ENCODE measurements around the gene SPEG.

The SPEG gene

DNA sequence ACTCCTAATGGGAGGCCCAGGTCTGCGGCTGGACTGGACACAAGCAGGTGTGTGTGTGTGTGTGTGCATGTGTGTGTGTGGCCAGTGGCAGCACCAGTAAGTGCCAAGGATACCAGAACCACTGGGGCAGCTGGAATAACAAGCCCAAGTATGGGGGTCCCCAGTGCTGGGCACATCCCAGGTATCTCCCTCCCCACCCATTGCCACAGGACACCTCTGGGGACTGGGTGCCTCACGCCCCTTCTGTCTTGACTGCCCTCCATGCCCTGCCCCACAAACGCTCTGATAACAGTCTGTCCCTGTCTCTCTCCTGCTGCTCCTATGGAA lies 9.0 kb downstream of the SPEG start:
- no peak for DNase-seq

DNA sequence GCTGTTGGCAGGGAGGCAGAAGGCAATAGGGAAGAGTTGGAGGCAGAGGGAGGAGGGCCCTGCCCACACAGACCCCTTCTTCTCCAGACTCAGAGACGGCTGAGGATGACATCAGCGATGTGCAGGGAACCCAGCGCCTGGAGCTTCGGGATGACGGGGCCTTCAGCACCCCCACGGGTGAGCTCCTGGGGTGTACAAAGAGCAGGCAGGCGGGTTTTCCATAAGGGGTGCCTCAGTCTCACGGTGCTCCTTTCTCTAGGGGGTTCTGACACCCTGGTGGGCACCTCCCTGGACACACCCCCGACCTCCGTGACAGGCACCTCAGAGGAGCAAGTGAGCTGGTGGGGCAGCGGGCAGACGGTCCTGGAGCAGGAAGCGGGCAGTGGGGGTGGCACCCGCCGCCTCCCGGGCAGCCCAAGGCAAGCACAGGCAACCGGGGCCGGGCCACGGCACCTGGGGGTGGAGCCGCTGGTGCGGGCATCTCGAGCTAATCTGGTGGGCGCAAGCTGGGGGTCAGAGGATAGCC lies 10.0 kb downstream of the SPEG start:
- no peak for DNase-seq

DNA sequence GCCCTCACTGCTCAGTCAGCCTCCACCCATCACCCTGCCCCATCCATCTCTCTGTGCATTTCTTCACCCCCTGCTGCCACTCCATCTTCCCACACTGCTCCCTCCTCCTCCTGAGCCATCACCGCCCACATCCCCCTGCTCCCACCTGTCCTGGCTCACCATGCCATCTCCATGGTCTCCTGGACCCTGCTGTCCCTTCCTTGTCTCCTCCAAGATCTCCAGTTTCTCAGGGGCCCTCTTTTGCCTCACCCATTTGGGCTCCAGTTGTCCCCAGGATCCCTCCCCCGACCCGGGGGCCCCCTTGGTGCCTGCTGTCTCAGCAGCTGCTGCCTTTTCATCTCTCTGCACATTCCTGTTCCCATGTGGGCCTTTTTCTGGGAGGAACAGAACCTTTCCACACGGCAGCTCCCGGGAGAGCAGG lies 10.6 kb downstream of the SPEG start:
- DNase-seq: no peak

DNA sequence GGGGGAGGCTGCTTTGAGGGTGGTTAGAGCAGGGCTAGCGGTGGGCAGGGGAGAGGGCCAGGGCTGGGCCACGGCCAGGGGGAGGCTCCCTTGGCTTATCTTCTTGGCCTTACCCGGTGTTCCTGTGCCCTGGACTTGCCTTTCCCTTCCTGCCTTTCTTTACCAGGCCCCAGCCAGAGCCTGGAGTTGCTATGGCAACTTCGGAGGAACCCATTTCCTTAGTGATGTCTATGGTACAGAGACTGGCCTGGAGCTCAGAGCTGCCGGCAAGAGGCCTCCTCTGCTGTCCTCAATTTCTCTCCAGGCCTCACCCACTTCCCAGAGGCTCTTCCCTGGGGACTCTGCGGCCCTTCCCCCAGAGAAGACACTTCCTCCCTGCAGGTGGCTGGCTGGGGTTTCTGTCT lies 11.5 kb downstream of the SPEG start:
- DNase-seq: peak in 6 of 14 donors; percentile 5 to 69 (median 18)

DNA sequence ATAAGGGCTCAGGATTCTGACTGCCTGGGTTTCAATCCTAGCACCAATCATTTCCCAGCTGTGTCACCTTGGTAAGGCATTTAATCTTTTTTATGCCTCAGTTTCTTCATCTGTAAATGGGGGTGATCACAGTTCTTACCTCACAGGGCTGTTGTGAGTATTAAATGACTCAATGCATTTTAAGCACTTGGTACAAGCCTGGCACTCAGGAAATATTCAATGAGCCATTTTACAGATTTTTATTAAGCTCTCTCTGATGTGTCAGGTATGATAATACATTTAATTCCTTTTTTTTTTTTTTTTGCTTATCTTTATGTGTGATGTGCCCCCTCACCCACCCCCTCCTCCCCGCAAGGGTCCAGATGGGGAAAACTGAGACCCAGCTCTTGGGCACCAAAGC lies 12.0 kb downstream of the SPEG start:
- no peak for DNase-seq

DNA sequence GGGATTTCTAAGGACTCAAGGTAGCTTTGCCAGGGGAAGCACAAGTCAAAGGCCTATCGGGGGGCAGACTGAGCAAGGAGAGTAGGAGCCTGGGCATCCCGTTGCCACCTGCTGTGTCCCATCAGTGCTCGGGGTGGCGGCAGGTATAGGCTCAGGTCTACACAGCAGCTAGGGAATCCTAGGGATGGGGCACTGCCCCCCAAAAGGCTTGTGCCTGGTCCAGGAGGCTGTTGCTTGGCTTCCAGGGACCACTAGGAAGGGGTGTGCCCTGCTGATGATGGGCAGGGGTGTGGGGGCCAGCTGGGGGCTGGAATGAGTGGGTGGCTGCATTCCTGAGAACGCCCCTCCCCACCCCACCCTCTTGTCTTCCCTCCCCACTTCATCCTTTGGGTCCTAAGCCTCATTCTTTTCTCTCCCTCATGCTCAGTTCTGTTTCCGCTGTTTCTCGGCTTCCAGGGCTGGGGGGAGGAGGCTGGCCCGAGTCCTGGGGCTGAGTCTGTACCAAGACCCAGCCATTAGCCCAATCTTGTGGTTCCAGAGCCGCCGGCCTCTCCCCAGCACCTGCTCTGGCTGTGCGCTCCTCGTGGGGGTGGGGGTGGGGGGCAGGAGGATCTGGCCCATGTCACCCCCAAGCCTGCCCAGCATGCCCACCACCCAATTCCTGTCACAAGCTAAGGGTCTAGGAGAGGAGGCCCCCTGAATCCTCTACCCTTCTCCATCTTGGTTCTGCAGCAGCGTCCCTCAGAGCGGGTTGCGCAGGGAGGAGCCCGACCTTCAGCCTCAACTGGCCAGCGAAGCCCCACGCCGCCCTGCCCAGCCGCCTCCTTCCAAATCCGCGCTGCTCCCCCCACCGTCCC lies 12.8 kb downstream of the SPEG start:
- DNase-seq: peak in 4 of 14 donors; percentile 6 to 48 (median 10)

DNA sequence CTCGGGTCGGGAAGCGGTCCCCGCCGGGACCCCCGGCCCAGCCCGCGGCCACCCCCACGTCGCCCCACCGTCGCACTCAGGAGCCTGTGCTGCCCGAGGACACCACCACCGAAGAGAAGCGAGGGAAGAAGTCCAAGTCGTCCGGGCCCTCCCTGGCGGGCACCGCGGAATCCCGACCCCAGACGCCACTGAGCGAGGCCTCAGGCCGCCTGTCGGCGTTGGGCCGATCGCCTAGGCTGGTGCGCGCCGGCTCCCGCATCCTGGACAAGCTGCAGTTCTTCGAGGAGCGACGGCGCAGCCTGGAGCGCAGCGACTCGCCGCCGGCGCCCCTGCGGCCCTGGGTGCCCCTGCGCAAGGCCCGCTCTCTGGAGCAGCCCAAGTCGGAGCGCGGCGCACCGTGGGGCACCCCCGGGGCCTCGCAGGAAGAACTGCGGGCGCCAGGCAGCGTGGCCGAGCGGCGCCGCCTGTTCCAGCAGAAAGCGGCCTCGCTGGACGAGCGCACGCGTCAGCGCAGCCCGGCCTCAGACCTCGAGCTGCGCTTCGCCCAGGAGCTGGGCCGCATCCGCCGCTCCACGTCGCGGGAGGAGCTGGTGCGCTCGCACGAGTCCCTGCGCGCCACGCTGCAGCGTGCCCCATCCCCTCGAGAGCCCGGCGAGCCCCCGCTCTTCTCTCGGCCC lies 13.6 kb downstream of the SPEG start:
- DNase-seq: no peak

DNA sequence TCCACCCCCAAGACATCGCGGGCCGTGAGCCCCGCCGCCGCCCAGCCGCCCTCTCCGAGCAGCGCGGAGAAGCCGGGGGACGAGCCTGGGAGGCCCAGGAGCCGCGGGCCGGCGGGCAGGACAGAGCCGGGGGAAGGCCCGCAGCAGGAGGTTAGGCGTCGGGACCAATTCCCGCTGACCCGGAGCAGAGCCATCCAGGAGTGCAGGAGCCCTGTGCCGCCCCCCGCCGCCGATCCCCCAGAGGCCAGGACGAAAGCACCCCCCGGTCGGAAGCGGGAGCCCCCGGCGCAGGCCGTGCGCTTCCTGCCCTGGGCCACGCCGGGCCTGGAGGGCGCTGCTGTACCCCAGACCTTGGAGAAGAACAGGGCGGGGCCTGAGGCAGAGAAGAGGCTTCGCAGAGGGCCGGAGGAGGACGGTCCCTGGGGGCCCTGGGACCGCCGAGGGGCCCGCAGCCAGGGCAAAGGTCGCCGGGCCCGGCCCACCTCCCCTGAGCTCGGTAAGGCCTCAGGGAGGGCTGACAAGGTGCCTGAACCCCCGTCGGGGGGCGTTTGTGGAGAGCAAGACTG lies 14.2 kb downstream of the SPEG start:
- no peak for DNase-seq

DNA sequence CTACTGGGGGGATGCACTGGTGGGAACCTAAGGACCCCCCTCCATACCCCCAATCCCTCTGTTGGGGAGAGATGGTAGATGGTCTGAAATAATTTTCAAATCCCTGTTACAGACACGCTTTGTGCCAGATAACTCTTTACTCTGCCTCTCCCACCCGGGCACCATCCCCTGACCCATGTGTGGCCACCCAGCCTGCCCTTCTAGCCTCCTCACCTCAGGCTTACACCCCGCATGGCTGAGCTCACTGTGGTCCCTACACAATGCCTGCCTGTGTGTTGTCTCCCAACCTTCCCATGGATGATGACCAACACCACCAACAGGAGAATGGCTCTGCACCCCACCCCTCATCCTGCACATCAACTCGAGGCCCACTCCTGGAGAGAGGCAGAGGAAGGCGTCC lies 15.0 kb downstream of the SPEG start:
- DNase-seq: no peak

DNA sequence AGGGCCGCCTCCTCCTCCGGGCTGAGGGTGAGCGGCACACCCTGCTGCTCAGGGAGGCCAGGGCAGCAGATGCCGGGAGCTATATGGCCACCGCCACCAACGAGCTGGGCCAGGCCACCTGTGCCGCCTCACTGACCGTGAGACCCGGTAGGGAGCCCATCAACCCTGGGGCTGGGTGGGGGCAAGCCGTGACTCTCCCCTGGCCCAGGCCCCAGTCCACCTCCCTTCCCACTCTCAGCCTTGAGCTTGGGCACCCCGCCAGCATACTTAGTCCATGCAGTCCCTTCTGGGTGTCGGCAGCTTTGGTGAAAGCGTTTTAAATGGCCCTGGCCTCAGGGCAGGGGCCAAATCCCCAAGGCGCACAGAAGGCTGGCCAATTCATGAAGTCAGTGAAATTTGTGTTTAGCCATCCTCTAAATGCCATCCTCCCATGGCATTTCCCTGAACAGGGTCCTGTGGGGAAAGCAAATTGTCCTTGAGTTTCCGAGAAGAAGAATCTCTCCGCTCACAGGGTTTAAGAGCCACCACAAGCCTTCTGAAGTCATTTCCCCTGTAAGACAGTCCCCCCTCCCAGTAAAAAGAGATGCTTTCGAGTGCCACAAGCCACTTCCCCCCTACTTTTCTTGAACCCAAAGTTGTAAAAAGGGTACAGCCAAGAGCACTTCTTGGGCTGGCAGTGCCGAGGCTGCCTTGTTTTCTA lies 17.2 kb downstream of the SPEG start:
- DNase-seq: peak in 9 of 14 donors; percentile 14 to 78 (median 47)

DNA sequence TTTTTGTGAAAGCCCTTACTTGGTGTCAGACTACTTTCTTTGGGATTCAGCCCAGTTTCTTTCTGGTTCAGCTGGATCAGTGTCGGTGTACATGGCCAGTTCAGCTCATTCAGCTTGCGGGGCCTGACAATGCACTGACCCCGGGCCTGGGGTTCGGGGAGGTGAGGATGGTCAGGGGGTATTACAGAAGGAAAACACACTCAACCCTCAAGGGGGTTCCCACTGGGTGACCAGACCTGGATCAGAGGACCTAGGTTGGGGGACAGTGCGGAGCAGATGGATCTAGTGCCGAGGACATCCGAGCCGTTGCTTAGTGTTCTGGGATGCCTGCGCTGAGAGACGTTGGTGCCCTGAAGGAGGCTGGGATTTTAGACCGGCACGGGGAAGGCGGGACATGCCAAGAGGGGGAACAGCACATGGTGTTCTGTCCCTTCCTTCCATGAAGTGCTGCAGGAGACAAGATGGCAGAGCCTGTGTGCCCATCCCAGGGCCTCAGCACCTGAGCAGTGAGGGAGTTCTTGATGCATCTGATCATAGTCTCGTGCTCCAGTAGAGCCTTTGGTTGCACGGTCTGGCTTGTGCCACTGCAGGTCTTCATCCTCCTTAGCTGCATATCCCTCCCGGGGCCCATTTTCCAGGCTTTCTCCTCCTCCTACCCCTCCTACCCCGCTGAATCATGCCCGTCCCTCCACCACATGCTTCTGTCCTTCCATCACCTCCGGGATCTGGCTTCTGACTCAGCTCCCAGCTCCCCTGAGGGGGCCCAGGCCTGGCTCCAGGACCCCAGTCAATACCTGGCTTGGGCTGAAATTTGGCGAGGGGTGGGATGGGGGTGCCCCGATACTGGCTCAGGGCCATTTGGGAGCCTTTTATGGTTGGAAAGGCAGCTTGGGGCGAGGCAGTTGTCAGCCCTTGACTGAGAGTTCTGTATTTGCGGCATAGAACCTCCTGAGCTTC lies 18.0 kb downstream of the SPEG start:
- peak in 10 of 14 donors; percentile 9 to 88 (median 50) for DNase-seq

DNA sequence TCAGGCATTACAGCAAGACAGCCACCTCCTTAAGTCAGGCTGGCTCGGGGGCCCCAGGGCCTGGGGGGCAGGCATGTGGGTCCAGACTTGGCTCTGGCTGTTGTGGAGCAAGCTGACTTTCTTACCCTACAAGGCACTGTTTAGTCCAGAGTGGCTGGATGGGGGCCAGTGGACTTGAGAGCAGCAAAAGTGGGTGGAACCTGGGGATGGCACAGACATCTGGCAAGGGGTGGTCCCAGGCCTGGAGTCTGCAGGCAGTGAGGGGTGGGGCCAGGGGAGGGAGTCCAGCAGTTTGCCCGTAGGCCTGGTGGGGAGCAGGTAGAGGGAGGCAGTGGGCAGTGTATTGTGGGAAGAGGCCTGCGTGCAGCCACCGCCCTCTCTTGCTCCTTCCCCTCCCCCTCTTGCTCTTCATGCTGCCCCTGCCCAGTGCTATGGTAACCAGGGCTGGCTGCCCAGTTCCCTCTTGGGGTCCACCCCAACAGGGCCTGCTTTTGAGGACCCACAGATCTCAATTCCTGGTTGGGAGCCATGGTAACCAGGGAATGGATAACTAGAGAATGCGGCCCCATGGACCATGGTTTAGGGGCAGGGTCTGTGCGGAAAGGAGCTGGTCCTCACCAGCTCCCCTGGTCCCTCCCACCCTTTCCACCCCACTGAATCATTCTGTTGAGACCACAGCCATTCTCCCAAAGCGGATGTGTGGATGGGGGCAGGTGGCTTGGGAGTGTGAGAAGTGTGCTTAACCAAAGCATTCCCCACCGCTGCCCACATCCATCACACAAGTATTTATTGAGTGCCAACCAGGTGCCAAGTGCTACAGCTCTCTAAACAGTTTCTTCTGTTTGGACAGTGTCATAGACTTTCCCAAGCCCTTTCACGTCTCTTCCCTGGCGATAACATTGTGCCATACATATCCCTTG lies 19.3 kb downstream of the SPEG start:
- DNase-seq: peak in 7 of 14 donors; percentile 19 to 74 (median 33)

DNA sequence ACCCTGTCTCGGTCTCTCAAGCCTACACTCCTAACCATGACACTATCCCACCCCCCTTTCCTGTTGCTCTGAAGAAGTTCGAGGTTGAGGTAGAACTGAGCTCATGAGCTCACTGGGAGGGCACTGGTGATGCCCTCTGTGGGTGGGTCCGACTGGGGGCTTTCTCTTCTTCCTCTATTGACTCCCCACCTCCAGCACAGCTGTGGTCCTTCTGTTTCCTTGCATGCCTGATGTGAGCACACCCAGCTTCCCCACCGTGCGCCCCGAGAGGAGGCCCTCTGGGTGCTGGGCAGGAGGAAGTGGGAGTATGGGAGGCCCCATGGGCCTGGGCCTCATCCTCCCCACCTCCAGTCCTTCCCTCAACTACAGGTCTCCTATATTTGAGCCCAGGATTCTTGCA lies 20.9 kb downstream of the SPEG start:
- no peak for DNase-seq

DNA sequence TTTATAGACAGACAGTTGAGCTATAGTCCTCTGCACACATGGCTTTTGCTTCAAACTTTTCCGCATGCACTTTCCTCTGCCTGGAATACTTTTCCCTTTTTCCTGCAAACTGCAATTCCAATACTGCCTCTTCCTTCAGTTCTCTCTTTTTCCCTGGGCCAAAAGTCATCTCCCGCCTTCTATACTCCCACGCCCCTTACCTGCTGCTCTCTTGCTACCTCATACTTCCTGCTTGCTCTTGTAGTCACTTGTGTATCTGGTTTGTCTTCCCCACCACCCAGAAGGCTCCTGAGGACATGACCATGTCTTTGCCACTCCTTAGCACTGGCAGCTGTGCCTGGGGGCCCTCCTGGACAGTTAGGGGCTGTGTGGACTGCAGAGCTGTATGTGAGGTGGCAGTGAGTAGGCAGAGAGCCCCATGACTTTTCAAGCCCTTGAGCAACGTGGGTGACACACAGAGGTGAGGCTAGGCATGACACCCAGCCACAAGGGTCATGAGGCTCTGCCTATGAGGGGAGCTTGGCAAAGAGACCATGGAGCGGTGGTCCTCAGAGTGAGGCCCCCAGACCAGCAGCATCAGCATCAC lies 23.2 kb downstream of the SPEG start:
- DNase-seq: no peak

DNA sequence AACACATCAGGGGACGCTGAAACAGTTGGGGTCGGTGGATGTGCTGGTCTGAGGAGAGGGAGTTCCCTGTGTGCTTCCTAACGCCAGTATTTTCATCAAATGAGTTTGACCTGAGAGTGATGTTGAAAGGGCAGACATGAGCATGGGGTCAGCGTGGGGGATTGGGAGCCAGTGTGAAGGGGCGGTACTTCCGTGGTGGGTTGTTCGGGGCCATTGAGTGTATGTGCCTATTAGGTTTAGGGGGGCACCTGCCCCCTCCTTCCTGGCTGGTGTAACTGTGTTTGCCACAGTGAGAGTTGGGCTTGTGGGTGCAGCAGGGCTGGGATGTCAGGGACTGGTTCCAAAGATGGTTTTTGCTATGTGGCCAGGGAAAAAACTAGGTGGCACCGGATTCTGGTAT lies 24.4 kb downstream of the SPEG start:
- DNase-seq: no peak

DNA sequence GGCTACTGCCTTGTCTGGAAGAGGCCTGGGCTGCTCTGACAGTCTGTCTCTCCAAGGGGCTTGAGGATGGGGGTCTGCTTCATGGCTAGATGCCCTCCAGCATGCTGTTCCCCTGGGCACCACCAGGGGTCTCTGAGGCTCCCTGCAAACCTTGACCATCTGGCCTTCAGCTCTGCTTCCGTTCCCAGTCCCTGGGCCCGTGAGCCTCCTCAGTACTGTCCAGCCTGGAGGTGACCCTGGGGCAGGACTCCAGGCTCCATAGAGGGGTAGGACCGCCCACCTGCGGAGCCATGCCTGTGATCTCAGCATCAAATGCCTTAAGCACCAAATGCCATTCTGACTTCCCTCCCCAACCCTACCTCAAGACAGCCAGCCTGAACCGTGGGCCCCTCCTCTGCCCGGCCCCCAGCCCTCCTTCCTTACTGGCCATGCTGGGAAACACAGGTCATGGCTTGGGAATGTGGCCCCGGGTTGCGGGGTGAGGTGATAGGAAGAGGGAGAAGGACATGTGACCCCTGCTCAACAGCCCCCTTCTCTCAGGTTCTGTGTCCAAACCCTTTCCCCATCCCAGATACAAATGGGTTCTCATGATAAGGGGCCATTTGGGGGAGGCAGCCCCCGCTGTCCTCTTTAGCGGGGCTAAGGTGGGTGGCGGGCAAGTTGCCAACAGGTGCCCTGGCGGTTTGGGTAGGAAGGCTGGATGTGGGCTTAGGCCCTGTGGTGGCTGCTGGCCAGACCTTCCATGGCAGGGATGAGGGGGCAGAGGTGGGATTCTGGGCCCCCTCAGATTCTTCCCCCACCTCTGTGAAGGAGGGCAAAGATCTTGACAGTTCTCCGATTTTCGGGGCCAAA lies 25.0 kb downstream of the SPEG start:
- DNase-seq: peak in 6 of 14 donors; percentile 3 to 32 (median 22)

DNA sequence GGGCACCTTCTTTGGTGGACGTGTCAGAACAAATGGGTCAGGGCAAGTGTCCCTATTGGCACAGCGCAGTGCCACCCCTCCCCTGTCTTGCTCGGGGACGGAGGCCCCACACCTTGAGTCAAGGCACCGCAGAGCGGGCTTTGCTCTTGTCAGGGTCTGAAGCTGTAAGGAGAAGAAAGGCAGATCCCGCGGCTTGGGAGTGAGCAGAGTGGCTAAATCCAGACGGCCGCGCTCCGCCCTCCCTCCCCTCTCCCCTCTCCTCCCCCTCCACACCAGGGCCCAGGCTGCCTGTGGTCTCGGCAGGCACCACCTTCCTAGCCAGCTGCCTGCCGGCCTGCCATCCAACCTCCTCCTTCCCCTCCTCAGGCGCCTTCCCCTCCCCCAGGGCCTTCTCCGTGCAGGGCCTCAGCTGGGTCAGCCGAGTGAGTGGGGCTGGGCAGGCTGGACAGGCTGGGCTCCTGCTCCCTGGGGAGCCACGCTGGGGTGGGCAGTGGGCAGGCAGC lies 25.8 kb downstream of the SPEG start:
- peak in 10 of 14 donors; percentile 22 to 84 (median 56) for DNase-seq

DNA sequence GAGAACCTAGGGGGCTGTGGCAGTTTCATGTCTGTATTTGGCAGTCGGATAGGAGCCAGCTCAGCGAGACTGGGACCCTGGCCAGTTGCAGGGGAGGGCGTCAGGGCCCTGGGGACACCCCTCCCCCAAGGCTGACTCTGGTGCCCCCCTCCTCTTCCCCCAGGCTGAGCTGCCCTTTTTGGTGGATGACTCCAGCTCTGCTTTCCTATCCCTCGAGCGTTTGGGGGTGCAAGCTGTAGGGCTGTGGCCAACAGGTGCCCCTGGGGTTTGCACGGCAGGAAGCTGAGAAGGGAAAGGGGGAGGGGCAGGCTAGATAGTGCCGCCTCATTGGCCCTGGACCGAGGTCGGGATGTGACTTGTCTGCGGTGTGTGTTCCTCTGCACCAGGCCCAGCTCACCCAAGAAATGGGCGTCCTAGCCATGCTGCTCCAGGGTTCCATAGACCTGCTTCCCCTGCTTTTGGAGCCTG lies 26.4 kb downstream of the SPEG start:
- DNase-seq: peak in 7 of 14 donors; percentile 19 to 84 (median 72)

DNA sequence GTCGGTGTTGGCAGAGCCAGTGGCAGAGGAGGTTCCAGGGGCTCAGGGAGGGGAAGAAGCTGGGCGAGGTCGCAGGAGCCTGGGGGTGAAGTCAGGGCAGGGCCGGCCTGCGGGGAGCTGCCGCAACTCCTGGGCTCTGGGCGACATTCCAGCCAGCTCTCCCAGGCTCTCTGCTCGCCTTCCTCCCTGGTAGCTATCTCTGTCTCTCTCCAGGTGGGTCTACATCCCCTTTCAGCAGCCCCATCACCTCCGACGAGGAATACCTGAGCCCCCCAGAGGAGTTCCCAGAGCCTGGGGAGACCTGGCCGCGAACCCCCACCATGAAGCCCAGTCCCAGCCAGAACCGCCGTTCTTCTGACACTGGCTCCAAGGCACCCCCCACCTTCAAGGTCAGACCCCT lies 27.0 kb downstream of the SPEG start:
- no peak for DNase-seq
